ENCODE measurements around the gene WIPF1. TPM values are rescaled to one million over a fixed set of nuclear protein-coding genes. Genes with fewer than 3 reads are reported as not detected.

The WIPF1 gene
- polyA plus RNA-seq, 1 of the 3 experiments (the other 2 are of a cell fraction): 56.7 TPM

GRCh38 chr2:174644406-174644805 is 46.8 kb upstream of the WIPF1 start:
- H3K9me3 ChIP-seq: peaks cover 5% of the 10 kb centered on the region; the same call in 1 of the 2 replicates
- H3K4me2 ChIP-seq: no peak overlapping the region
- no peak for DNase-seq
- H3K27ac ChIP-seq (ENCODE audit: low read depth in 2 of 2, low read length in 1 of 2): no peak overlapping the region
- H4K20me1 ChIP-seq (ENCODE audit: insufficient read depth): no peaks in the 10 kb centered on the region
- WGBS (ENCODE audit: low lambda C conversion rate): 93% methylated on average over 1 of the region's 1 CpG
- no peaks in the 10 kb centered on the region; a peak in 1 of 4 replicates for H3K4me1 ChIP-seq (ENCODE audit: control insufficient read depth in 1 of 2, insufficient read depth in 2 of 2, low read depth in 1 of 2, low read length in 1 of 2)
- no peak overlapping the region for H2AFZ ChIP-seq (ENCODE audit: low read depth)
- H3K27me3 ChIP-seq (ENCODE audit: insufficient read depth): no peaks in the 10 kb centered on the region
- H3K4me3 ChIP-seq (ENCODE audit: low read depth in 2 of 2, low read length in 1 of 2): no peak overlapping the region
- H3K36me3 ChIP-seq (replicated peaks in 1 of 2; ENCODE audit: control insufficient read depth in 1 of 2, insufficient read depth in 2 of 2, low read length in 1 of 2): peaks cover 18 to 25% of the 10 kb centered on the region in 2 experiments
- peaks cover 86% of the 10 kb centered on the region for H3K79me2 ChIP-seq (ENCODE audit: insufficient read depth)
- no peaks in the 10 kb centered on the region for H3F3A ChIP-seq (replicated peaks; ENCODE audit: insufficient read depth)
- H3K9ac ChIP-seq: no peak overlapping the region
- H3K9me2 ChIP-seq: no peaks in the 10 kb centered on the region
- ChIA-PET POLR2A (no interaction called here), CTCF (interaction anchor here (1.0 kb wide), 1 partner anchor 43 kb away, joined by 3 read pairs; no protein-coding TSS in a partner anchor)
- TF ChIP-seq EZH2phosphoT487 (IDR thresholded peaks at IDR 0.05; ENCODE audit: borderline replicate concordance, low read depth): no peak
- TF ChIP-seq USF2 (IDR thresholded peaks at IDR 0.05; ENCODE audit: borderline replicate concordance, low read depth, low read length): no peak
- TF ChIP-seq IRF3 (IDR thresholded peaks at IDR 0.05; ENCODE audit: low read depth, low read length): no peak
- no peak for TF ChIP-seq RAD21 (IDR thresholded peaks at IDR 0.05; ENCODE audit: low read length)
- no peak for TF ChIP-seq GATA2 (CRISPR knock-in tag; IDR thresholded peaks at IDR 0.05)
- TF ChIP-seq SMC3 (IDR thresholded peaks at IDR 0.05; ENCODE audit: low read depth, low read length): no peak
- no peak for TF ChIP-seq ZBTB33 (IDR thresholded peaks at IDR 0.05; ENCODE audit: borderline replicate concordance, low read depth)
- TF ChIP-seq MXI1 (IDR thresholded peaks at IDR 0.05; ENCODE audit: low read depth, low read length): no peak
- TF ChIP-seq FOSL2 (IDR thresholded peaks at IDR 0.05; ENCODE audit: borderline replicate concordance, low read depth): no peak
- no peak for TF ChIP-seq PBX3 (IDR thresholded peaks at IDR 0.05)
- no peak for TF ChIP-seq FOXJ3 (CRISPR knock-in tag; IDR thresholded peaks at IDR 0.05)
- TF ChIP-seq TCF12 (IDR thresholded peaks at IDR 0.05): no peak
- TF ChIP-seq JUND (IDR thresholded peaks at IDR 0.05): no peak
